HG03103 (cell line): ENCODE data around the gene TMSB10.
"Not testable (repeated sequence)": the region's sequence is repeated elsewhere in the genome, so short reads cannot be mapped to it uniquely, and the experiment has no call there.

ENCODE experiments used
- ATAC-seq: cut with Tn5 transposase; IDR thresholded peaks from one replicate; pipeline ENCODE4 v1.9.1; 2021; ENCODE audit warnings: low read depth; ENCODE audit not compliant: unreplicated experiment

Gene TMSB10

GRCh38 chr2:84905181-84906107, at the start of gene TMSB10:
Gene TMSB10 (plus strand): TSS chr2:84905656.
- ATAC-seq, result peak; percentile 53

DNA sequence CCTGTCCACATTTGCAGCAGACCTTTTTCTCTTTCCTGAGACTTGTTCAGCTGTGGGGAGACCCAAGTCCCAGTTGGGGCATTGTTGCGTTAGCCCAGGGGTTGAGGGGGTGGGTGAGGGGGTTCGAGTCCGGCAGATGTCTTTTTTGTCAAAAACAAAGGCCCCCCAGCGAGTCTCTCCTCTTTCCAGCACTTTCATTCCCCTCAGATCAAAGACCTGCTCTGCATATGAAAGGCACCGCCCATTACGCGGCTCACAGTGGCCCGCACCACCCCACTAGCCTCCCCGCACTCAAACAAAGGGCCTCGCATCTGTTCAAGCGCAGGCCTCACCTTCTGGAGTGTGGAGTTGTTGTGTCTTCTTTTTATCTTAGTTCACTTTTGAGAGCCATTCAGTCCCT, 49.7 kb upstream of the TMSB10 start:
- no peak for ATAC-seq

DNA sequence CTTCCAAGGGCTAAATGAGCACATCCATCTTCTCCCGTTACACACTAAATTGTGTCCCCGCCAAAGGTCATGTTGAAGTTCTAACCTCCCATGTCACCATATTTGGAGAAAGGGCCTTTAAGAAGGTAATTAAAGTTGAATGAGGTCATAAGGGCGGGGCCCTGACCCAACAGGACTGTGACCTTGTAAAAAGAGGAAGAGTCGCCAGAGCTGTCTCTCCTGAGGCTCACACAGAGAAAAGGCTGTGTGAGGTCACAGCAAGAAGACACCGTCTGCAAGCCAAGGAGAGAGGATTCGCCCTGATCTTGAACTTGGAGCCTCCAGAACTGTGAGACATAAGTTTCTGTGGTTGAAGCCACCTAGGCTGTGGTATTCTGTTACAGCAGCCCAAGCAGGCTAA, 48.7 kb upstream of the TMSB10 start:
- no peak for ATAC-seq

GRCh38 chr2:84857566-84857965, 47.9 kb upstream of the TMSB10 start:
- ATAC-seq, result no peak

DNA sequence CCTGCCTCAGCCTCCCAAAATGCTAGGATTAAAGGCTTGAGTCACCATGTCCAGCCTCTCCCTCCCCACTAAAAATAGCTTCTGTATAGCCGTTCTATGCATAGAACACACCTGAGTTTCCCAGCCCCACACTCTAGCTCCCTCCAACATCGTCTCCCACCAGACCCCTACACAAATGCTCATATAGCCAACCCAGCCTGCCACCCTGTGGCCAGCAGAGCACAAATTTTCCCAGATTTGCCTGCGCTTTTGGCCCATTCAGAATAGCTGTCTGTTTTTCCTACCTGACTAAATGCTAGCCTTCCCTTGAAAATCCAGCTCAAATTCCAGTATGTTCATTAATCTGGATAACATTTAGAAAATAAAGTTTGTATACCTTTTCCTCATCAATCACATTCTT, 47.3 kb upstream of the TMSB10 start:
- no peak for ATAC-seq

GRCh38 chr2:84858937-84859336, 46.5 kb upstream of the TMSB10 start:
- ATAC-seq, result no peak

DNA sequence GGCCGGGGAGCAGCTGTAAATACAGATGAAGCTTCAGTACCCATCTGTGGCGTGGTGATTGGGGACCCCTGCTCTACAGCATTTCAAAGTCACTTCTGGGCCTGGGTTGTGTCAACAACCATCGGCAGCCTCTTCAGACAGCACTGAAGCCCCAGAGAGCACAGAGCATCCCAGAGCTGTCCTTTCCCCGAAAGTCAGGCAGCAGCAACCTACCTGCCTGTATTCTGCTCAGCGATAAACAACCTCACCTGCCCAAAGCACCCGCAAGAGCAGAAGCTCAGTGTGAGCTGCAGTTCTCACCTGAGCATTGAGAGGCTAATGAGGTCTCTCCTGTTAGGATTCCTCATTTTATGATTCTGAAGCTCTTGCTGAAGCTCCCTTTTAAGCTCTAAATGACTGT, 43.9 kb upstream of the TMSB10 start:
- no peak for ATAC-seq

DNA sequence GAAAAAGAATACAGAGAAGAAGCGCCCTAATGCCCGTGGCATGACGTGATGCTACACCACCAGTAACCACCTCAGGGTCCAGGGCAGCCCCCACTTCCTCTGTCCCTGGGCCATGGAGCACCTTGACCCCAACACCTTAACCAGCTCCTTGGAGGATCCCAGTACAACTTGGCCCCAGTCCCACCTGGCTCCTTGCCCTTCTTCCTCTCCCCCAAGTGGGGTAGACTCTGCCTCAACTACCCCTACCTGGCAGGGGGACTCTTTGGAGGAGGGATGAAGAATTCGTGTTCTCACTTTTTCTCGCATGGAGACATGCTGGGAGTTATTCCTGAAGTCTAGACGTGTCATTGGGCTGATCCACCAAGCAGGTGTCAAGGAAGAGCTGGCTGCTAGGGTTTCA, 43.5 kb upstream of the TMSB10 start:
- ATAC-seq, result no peak

DNA sequence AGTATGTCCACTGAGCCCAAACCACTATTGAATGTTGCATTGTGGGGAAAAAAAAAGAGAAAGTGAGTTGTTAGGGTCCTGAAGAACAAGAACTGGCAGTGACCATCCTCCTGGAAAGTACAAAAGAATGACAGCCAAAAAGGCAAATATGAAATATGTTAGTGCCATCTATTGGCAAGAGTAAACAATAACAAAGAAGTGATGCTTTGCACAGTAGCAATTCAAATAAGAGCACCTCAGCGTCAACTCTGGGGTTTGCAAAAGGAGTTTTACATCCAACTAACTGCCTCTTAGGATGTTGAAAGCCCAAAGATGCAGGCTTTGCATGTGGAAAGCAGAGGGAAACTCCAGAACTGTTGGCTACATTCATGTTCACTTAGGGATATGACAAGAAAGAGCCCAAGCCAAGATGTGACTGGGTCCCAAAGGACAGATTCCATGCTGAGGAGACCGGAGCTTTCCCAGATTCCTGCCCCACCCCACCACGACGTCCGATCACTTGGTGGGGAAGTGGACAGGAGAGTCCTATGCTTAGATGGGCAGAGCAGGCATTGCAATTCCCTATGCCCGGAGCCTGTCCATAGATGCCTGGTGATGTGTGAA, 40.2 kb upstream of the TMSB10 start:
- ATAC-seq, result no peak

- ATAC-seq, result no peak
Measured at GRCh38 chr2:84866122-84866521, 39.3 kb upstream of the TMSB10 start.

- ATAC-seq, result not testable (repeated sequence)
Measured at GRCh38 chr2:84868327-84868726, 37.1 kb upstream of the TMSB10 start.

DNA sequence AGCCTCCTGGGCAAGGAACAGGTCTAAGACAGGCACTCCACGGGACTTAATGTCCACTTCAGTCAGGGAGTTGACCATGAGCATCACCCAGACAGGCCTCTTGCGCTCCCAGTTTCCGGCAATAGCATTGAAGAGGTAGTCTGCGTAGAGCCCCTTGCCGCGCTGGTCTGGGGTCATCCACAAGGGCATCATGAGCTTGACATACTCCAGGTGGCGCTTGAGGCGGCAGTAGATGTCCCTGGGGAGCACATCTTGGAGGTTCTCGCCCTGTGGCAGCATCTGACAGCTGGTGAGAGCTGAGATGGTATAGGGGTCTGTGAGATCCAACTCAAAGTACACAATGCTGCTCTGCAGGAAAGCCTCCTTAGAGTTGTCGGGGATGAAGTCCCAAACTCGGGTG, 35.1 kb upstream of the TMSB10 start:
- peak; percentile 55 for ATAC-seq

- ATAC-seq, result not testable (repeated sequence)
Measured at GRCh38 chr2:84872691-84873090, 32.8 kb upstream of the TMSB10 start.

DNA sequence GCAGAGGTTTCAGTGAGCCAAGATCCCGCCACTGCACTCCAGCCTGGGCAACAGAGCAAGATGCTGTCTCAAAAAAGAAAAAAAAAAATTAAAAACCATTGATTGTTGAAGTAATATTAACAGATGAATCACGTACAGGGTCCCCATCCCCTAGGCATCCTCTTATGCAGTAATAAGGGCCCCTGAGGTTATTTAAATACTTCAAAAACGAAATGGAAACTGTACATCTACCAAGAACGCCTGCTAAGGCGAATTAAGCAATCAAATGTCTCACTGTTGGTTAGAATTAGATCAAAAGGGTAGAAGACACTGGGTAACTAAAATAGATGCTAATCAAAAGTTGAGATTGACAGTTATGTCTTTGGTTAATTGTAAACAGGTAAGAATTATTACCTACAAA, 32.1 kb upstream of the TMSB10 start:
- no peak for ATAC-seq

DNA sequence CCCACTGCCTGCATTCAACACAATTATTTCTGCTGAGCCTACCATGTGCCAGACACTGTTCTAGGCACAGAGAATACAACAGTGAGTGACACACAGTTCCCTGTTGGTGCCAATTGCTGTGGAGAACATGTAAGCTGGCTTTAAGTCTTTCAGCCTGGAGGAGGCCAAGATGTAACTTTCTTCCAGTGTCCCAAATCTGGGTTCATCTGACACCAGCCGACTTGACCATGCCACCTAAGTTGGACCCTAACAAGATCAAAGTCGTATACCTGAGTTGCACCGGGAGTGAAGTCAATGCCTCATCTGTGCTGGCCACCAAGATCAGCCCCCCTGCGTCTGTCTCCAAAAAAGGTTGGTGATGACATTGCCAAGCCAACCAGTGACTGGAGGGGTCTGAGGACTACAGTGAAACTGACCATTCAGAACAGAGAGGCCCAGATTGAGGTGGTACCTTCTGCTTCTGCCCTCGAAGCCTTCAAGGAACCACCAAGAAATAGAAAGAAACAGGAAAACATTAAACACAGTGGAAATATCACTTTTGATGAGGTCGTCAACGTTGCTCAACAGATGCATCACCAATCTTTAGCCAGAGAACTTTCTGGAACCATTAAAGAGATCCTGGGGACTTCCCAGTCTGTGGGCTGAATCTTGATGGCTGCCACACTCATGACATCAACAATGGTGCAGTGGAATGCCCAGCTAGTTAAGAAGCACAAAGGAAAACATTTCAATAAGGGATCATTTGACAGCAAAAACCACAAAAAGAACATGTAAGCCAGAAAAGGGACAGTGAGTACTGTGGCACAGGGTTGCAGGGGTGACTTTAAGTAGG, 30.9 kb upstream of the TMSB10 start:
- no peak for ATAC-seq

DNA sequence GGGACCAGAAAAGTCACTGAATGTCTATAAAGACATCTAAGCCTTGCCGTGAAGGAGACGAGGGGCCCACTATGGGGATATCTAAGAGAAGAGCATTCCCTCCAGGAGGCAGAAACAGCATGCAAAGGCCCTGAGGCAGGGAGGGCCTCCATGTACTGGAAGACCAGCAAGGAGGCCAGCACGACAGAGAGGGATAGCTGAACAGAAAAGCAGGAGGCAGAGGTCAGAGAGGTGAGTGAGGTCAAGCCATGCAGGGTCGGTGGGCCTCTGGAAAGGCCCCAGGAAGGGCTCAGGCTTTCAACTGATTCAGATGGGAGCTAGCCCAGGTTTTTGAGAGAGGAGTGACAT, 30.3 kb upstream of the TMSB10 start:
- no peak for ATAC-seq

- not testable (repeated sequence) for ATAC-seq
Measured at GRCh38 chr2:84875619-84876018, 29.8 kb upstream of the TMSB10 start.

GRCh38 chr2:84876369-84876768, 29.1 kb upstream of the TMSB10 start:
- ATAC-seq, result no peak

DNA sequence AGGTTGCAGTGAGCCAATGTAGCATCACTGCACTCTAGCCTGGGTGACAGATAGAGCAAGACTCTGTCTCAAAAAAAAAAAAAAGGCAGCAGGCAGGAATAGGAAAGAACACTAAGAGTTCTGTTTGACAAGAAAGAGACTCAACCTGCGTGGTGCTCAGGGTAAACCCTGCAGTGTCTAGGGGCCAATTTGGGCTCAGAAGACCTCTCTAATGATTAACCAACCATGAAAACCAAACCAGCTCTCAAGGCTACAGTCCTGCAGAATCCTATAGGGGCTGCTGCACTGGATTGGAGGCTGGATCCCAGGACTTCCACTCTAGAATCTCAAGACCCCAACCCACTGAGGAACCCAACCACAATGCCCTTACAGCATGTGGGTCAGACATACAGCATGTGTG, 27.0 kb upstream of the TMSB10 start:
- ATAC-seq, result no peak

DNA sequence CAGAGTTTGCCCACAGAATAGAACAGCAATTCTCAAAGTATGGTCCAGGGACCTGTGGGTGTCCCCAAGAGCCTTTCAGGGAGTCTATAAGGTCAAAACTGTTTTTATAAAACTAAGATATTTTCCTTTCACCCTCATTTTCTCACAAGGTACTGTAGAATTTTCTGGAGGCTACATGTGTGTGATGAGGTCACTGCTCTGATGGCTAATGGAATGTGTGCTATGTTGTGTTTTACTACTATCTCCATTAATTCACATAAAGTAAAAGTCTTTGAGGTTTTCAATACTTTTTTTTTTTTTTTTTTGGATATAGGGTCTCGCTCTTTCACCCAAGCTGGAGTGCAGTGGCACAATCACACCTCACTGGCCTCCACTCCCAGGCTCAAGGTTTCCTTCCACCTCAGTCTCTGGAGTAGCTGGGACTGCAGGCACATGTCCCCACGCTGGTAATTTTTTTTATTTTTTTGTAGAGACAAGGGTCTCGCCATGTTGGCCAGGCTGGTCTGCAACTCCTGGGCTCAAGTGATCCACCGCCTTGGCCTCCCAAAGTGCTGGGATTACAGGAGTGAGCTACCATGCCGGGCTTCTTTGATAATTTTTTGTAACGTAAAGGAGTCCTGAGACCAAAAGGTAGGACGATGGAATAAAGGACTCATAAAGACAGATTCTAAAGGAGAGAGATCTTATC, 26.4 kb upstream of the TMSB10 start:
- ATAC-seq, result no peak
